AG10803 (cell line): Measurements from ENCODE around the gene HSD11B1L.

Experiments used
- DNase-seq: peaks from one replicate; pipeline ENCODE4 v3.0.0; 2010; ENCODE audit warnings: low read depth
- H3K4me3 ChIP-seq: 2 replicates; pipeline ENCODE4 v1.5.1; 2011; ENCODE audit warnings: mild to moderate bottlenecking, low read length, control low read depth
- TF ChIP-seq, protein P1 (sequence below): conservative IDR thresholded peaks from 2 replicates; pipeline ENCODE4 v1.5.1; 2011; ENCODE audit warnings: mild to moderate bottlenecking, low read length, control low read depth, inconsistent platforms

Gene HSD11B1L

GRCh38 chr19:5703819-5704818 is 23.3 kb downstream of the HSD11B1L start:
- H3K4me3 ChIP-seq: no peak overlapping the region
- no peak for DNase-seq
- TF ChIP-seq, protein P1, sequence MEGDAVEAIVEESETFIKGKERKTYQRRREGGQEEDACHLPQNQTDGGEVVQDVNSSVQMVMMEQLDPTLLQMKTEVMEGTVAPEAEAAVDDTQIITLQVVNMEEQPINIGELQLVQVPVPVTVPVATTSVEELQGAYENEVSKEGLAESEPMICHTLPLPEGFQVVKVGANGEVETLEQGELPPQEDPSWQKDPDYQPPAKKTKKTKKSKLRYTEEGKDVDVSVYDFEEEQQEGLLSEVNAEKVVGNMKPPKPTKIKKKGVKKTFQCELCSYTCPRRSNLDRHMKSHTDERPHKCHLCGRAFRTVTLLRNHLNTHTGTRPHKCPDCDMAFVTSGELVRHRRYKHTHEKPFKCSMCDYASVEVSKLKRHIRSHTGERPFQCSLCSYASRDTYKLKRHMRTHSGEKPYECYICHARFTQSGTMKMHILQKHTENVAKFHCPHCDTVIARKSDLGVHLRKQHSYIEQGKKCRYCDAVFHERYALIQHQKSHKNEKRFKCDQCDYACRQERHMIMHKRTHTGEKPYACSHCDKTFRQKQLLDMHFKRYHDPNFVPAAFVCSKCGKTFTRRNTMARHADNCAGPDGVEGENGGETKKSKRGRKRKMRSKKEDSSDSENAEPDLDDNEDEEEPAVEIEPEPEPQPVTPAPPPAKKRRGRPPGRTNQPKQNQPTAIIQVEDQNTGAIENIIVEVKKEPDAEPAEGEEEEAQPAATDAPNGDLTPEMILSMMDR: no peak

- TF ChIP-seq, protein P1: no peak
- no peak overlapping the region for H3K4me3 ChIP-seq
- no peak for DNase-seq
Measured at GRCh38 chr19:5705552-5705951, 24.7 kb downstream of the HSD11B1L start.

GRCh38 chr19:5706876-5707573 is 26.2 kb downstream of the HSD11B1L start:
- TF ChIP-seq, protein P1: no peak
- no peak for DNase-seq
- no peak overlapping the region for H3K4me3 ChIP-seq

GRCh38 chr19:5707576-5708575 is 27.0 kb downstream of the HSD11B1L start:
- no peak overlapping the region for H3K4me3 ChIP-seq
- TF ChIP-seq, protein P1: no peak
- no peak for DNase-seq

GRCh38 chr19:5711025-5711424 is 30.2 kb downstream of the HSD11B1L start:
- TF ChIP-seq, protein P1: no peak
- no peak overlapping the region for H3K4me3 ChIP-seq
- no peak for DNase-seq

GRCh38 chr19:5711713-5712161 is 30.9 kb downstream of the HSD11B1L start:
- TF ChIP-seq, protein P1: no peak
- DNase-seq: no peak
- no peak overlapping the region for H3K4me3 ChIP-seq
